Upper lobe of left lung (tissue), 6 donors: Measurements from ENCODE around the gene NRXN3. TPM values are rescaled to one million over a fixed set of nuclear protein-coding genes. Genes with fewer than 3 reads are reported as not detected.

Source experiments
- ATAC-seq, 2 donors: fragments of 200-7000 bp; cut with Tn5 transposase; one replicate each; pipeline ENCODE4 v1.9.1; 2022; ENCODE audit warnings: mild to moderate bottlenecking in 2 of 2, moderate library complexity in 2 of 2; ENCODE audit not compliant: low FRiP score in 2 of 2
- DNase-seq, 2 donors: peaks; one replicate each; pipeline ENCODE4 v3.0.0-alpha.2; 2019 to 2020
- H3K27ac ChIP-seq, 4 donors: fragments of 200-600 bp; sonication (generic); one replicate each; pipeline ENCODE4 v1.5.1; 2016 to 2019
- H3K27me3 ChIP-seq, 4 donors: fragments of 200-600 bp; sonication (generic); one replicate each; pipeline ENCODE4 v1.5.1; 2017 to 2019
- H3K36me3 ChIP-seq, 4 donors: fragments of 200-600 bp; sonication (generic); one replicate each; pipeline ENCODE4 v1.5.1; 2016 to 2019
- H3K4me1 ChIP-seq, 4 donors: fragments of 200-600 bp; sonication (generic); one replicate each; pipeline ENCODE4 v1.5.1; 2018 to 2019
- H3K4me3 ChIP-seq, 4 donors: fragments of 200-600 bp; sonication (generic); one replicate each; pipeline ENCODE4 v1.5.1; 2017 to 2019; ENCODE audit warnings: mild to moderate bottlenecking in 2 of 4, moderate library complexity in 1 of 4
- H3K9me3 ChIP-seq, 4 donors: fragments of 200-600 bp; sonication (generic); one replicate each; pipeline ENCODE4 v1.5.1; 2018 to 2019
- CTCF ChIP-seq, 6 experiments: fragments of 450-650 bp in 4 of 6; fragments of 200-600 bp in 2 of 6; sonication (generic) in 2 of 6; IDR thresholded peaks; one replicate each; pipeline ENCODE4 v1.5.1; 2016 to 2019; ENCODE audit warnings: antibody characterized with exemption in 6 of 6
- EP300 ChIP-seq, 4 donors: sonication (generic); formaldehyde crosslinking; IDR thresholded peaks; one replicate each; pipeline ENCODE4 v1.5.1; 2017; ENCODE audit warnings: antibody characterized with exemption in 4 of 4, control low read depth in 2 of 4
- POLR2A ChIP-seq, 4 donors: fragments of 450-650 bp; IDR thresholded peaks; one replicate each; pipeline ENCODE4 v1.5.1; 2016 to 2017; ENCODE audit warnings: antibody characterized with exemption in 4 of 4, mild to moderate bottlenecking in 2 of 4
- POLR2AphosphoS5 ChIP-seq, 2 donors: sonication (generic); formaldehyde crosslinking; IDR thresholded peaks; one replicate each; pipeline ENCODE4 v1.5.1; 2017; ENCODE audit warnings: antibody characterized with exemption in 2 of 2
- WGBS, 2 donors: methylation state at CpG; one replicate each; pipeline ENCODE4 v1.1.5; 2017 to 2018; 5-methylcytosine and 5-hydroxymethylcytosine counted together
- total RNA-seq, 6 donors: library from RNA; depleted of rRNA in 4 of 6; stranded (reverse); fragments of >200 nt in 4 of 6; gene quantifications; one replicate each; pipeline versions ENCODE4 v1.1.0 to v1.2.1, GENCODE V29; 2016 to 2021
- donor health status: DM: no; HTN: no; CAD: no; lungs with moderate emphysema.
- donor health status: DM: no; HTN: yes; CAD: no; lungs with severe emphysema.

NRXN3 gene
- total RNA-seq, 6 donors from 2014 or later = 4.4 to 14.9 (median 7.2) TPM

GRCh38 chr14:79090641-79091180 is 920.5 kb downstream of the NRXN3 start:
- H3K4me3 ChIP-seq = no peak overlapping the region
- no peak for DNase-seq
- ATAC-seq = no peak
- H3K36me3 ChIP-seq = no peaks in the 10 kb centered on the region
- H3K4me1 ChIP-seq = no peaks in the 10 kb centered on the region
- 55 to 78% methylated on average over 2 of the region's 2 CpGs for WGBS, 2 donors
- no peak for TF ChIP-seq POLR2A (IDR thresholded peaks at IDR 0.05)
- no peak for TF ChIP-seq POLR2AphosphoS5 (IDR thresholded peaks at IDR 0.05)
- TF ChIP-seq EP300 (IDR thresholded peaks at IDR 0.05) = no peak
- H3K27me3 ChIP-seq = no peaks in the 10 kb centered on the region
- H3K9me3 ChIP-seq = no peaks in the 10 kb centered on the region
- no peak overlapping the region for H3K27ac ChIP-seq

DNA sequence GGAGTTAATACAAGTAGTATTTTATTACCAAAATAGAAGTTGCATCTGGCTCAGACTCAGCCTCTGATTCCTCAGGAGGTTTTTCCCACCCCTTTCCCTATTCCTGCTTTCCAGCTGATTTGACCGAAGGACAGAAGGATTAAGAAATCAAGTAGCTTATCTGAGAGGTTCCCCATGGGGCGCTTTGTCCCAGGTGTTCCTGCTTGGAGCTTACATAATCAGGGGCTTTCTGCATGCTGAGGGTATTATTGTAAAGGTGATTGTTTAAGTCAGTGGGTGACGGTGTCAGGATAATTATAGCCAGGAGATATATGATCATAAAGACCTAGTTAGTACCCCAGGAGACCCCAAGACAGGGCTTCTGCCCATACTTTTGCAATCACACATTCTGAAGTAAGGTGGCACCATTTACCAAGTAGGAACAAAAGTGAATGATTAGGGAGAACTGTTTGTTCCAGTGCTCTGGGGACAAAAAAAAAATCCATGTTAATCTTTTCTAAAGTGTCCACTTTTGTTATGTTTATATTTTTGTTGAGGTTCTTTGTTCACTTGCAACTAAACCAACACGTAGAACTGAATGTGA is 921.3 kb downstream of the NRXN3 start:
- 37 to 43% methylated on average over 4 of the region's 4 CpGs for WGBS, 2 donors
- TF ChIP-seq CTCF (IDR thresholded peaks at IDR 0.05) (no peak), EP300 (IDR thresholded peaks at IDR 0.05) (no peak), POLR2A (IDR thresholded peaks at IDR 0.05) (no peak), POLR2AphosphoS5 (IDR thresholded peaks at IDR 0.05) (no peak)
- H3K36me3 ChIP-seq = no peaks in the 10 kb centered on the region
- no peak overlapping the region for H3K4me3 ChIP-seq
- ATAC-seq = no peak
- H3K4me1 ChIP-seq = no peaks in the 10 kb centered on the region
- no peaks in the 10 kb centered on the region for H3K27me3 ChIP-seq
- no peak overlapping the region for H3K27ac ChIP-seq
- no peak for DNase-seq
- H3K9me3 ChIP-seq = no peaks in the 10 kb centered on the region

DNA sequence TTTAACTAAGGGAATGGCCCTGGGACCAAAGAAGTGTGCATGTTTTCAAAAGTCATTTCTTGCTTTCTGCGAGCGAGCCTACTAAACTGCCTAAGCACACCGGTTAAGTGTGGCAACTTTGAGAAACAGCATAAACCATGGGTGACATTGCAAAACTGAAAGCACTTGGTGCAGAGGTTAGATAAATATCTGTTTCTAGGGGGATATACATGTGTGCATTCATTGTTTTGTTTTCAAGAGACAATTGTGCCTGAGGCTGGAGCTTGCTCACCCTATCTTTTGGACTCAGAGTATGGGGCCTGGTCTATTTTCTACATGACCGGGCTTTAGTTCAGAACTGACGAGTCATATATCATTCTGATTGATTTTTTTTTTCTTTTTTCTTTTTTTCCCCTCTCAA is 923.4 kb downstream of the NRXN3 start:
- no peaks in the 10 kb centered on the region for H3K4me1 ChIP-seq
- H3K27ac ChIP-seq = no peak overlapping the region
- TF ChIP-seq EP300 (IDR thresholded peaks at IDR 0.05) = no peak
- TF ChIP-seq POLR2AphosphoS5 (IDR thresholded peaks at IDR 0.05) = no peak
- TF ChIP-seq CTCF (IDR thresholded peaks at IDR 0.05) = no peak
- TF ChIP-seq POLR2A (IDR thresholded peaks at IDR 0.05) = no peak
- ATAC-seq (no peak), DNase-seq (no peak)
- H3K9me3 ChIP-seq = no peaks in the 10 kb centered on the region
- no peak overlapping the region for H3K4me3 ChIP-seq
- WGBS, 2 donors = 82 to 88% methylated on average over 5 of the region's 5 CpGs
- H3K36me3 ChIP-seq = no peaks in the 10 kb centered on the region
- H3K27me3 ChIP-seq = no peaks in the 10 kb centered on the region

DNA sequence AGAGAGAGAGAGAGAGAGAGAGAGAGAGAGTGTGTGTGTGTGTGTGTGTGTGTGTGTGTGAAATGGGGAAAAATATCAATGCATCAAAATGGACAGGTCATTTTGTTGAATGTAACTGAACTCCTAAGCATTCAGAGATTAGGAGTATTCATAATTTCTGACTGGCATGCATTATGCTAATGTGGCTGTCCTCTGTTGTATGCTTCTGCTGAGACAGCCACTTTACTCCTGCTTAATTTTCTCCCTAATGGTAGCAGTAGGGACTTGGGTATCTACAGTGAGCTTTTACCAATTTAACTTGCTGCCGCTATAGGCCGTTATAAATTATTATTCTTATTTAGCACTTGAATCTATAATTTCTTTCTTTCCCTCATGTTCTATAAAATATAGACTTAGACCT is 924.8 kb downstream of the NRXN3 start:
- no peaks in the 10 kb centered on the region for H3K36me3 ChIP-seq
- no peaks in the 10 kb centered on the region for H3K27me3 ChIP-seq

GRCh38 chr14:79096811-79097210 is 926.6 kb downstream of the NRXN3 start:
- 84 to 88% methylated on average over 1 of the region's 1 CpG for WGBS, 2 donors
- Histone ChIP-seq H3K36me3 (no peaks in the 10 kb centered on the region), H3K4me3 (no peak overlapping the region), H3K9me3 (no peaks in the 10 kb centered on the region), H3K27ac (no peak overlapping the region), H3K27me3 (no peaks in the 10 kb centered on the region), H3K4me1 (no peaks in the 10 kb centered on the region)
- no peak for ATAC-seq
- DNase-seq = no peak
- no peak for TF ChIP-seq CTCF (IDR thresholded peaks at IDR 0.05)
- TF ChIP-seq EP300 (IDR thresholded peaks at IDR 0.05) = no peak
- TF ChIP-seq POLR2A (IDR thresholded peaks at IDR 0.05) = no peak
- no peak for TF ChIP-seq POLR2AphosphoS5 (IDR thresholded peaks at IDR 0.05)

More for the DNA sequence above, 924.8 kb downstream of the NRXN3 start:
- TF ChIP-seq POLR2A (IDR thresholded peaks at IDR 0.05) (no peak), POLR2AphosphoS5 (IDR thresholded peaks at IDR 0.05) (no peak), EP300 (IDR thresholded peaks at IDR 0.05) (no peak), CTCF (IDR thresholded peaks at IDR 0.05) (no peak)
- no peaks in the 10 kb centered on the region for H3K9me3 ChIP-seq
- H3K27ac ChIP-seq = no peak overlapping the region
- WGBS, 2 donors = 95 to 96% methylated on average over 2 of the region's 2 CpGs
- H3K4me3 ChIP-seq = no peak overlapping the region
- no peak for DNase-seq
- H3K4me1 ChIP-seq = no peaks in the 10 kb centered on the region
- ATAC-seq = no peak
